ENCODE data around the gene RRAGB.

GRCh38 chrX:55796496-55796895 is 78.9 kb downstream of the RRAGB start:
- no peak for TF ChIP-seq POLR2A (IDR thresholded peaks at IDR 0.05)
- TF ChIP-seq CTCF (IDR thresholded peaks at IDR 0.05), result no peak

Data from lower leg skin (tissue), 3 donors.